HG02870 (cell line): Measurements from ENCODE around the gene FOXN3.

Experiments
- ATAC-seq: cut with Tn5 transposase; IDR thresholded peaks from one replicate; pipeline ENCODE4 v1.9.1; 2021; ENCODE audit warnings: mild to moderate bottlenecking, moderate library complexity; ENCODE audit not compliant: unreplicated experiment

FOXN3 gene

GRCh38 chr14:89143595-89143994 is 273.4 kb downstream of the FOXN3 start:
- ATAC-seq: no peak

- no peak for ATAC-seq
These were observed 274.7 kb downstream of the FOXN3 start for GRCh38 chr14:89142366-89142765.

- ATAC-seq: no peak
These were observed 275.2 kb downstream of the FOXN3 start for GRCh38 chr14:89141862-89142261.

- ATAC-seq: no peak
These were observed 276.7 kb downstream of the FOXN3 start for GRCh38 chr14:89140326-89140725.

GRCh38 chr14:89139404-89140247 is 277.4 kb downstream of the FOXN3 start:
- no peak for ATAC-seq

- no peak for ATAC-seq
These were observed 278.2 kb downstream of the FOXN3 start for GRCh38 chr14:89138846-89139245.

GRCh38 chr14:89137526-89138163 is 279.4 kb downstream of the FOXN3 start:
- ATAC-seq: no peak

GRCh38 chr14:89136587-89136986 is 280.4 kb downstream of the FOXN3 start:
- ATAC-seq: no peak

GRCh38 chr14:89134640-89135039 is 282.4 kb downstream of the FOXN3 start:
- ATAC-seq: no peak

GRCh38 chr14:89131004-89131750 is 285.9 kb downstream of the FOXN3 start:
- no peak for ATAC-seq

GRCh38 chr14:89129570-89129969 is 287.5 kb downstream of the FOXN3 start:
- no peak for ATAC-seq

GRCh38 chr14:89128311-89129026 is 288.6 kb downstream of the FOXN3 start:
- ATAC-seq: no peak

- no peak for ATAC-seq
These were observed 290.6 kb downstream of the FOXN3 start for GRCh38 chr14:89126461-89126860.

- ATAC-seq: no peak
These were observed 291.8 kb downstream of the FOXN3 start for GRCh38 chr14:89125216-89125615.

GRCh38 chr14:89123851-89124250 is 293.2 kb downstream of the FOXN3 start:
- no peak for ATAC-seq

GRCh38 chr14:89123215-89123614 is 293.8 kb downstream of the FOXN3 start:
- ATAC-seq: no peak

GRCh38 chr14:89121968-89122620 is 294.9 kb downstream of the FOXN3 start:
- ATAC-seq: no peak

GRCh38 chr14:89117012-89117411 is 300.0 kb downstream of the FOXN3 start:
- no peak for ATAC-seq

GRCh38 chr14:89114109-89114508 is 302.9 kb downstream of the FOXN3 start:
- ATAC-seq: no peak

- ATAC-seq: no peak
These were observed 304.3 kb downstream of the FOXN3 start for GRCh38 chr14:89112720-89113119.
